NCI-H82 treated with DMSO at 0.1 percent for 48 hours (cell line): ENCODE measurements around the gene IFITM5.

ENCODE experiments used
- DNase-seq: peaks from one replicate; lab custom pipeline; 2025; ENCODE audit not compliant: unreplicated experiment; lab: John Stamatoyannopoulos, UW

Gene IFITM5

DNA sequence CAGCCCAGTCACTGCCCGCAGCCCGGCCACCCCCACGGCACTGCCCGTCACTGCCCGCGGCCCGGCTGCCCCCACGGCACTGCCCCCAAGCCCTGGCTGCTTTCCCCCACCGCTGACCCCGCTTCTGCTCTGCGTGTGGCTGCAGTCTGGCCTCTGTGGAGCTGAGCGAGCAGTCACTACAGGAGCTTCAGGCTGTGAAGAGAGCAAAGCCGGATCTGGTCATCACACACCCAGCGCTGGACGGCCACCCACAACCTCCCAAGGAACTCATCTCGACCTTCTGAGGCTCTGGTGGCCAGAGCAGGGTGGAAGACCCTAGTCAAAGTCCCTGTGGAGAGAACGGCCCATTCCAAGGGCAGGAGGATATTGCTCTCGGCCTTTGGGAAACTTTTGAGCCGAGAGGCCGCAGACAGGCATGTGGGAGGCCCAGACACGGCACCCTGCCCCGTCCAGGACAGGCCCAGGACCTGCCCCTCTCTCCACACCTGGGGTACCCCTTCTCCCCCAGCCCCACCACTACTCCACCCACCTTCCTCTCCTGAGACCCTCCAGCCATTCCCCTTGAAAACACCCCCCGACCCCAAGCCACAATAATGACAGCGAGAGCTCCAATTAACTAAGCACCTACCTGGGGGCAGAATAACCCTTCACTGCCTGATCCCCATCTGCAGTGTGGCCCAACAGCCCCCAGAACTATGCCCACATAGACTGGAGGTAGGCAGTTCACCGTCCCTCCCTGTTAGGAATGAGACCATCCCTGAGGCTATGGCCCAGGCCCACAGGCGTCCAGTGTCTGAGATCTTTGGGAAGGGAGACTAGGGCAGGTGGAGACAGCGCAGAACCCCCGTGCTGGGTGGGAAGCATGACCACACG, 14.1 kb downstream of the IFITM5 start:
- DNase-seq = no peak

DNA sequence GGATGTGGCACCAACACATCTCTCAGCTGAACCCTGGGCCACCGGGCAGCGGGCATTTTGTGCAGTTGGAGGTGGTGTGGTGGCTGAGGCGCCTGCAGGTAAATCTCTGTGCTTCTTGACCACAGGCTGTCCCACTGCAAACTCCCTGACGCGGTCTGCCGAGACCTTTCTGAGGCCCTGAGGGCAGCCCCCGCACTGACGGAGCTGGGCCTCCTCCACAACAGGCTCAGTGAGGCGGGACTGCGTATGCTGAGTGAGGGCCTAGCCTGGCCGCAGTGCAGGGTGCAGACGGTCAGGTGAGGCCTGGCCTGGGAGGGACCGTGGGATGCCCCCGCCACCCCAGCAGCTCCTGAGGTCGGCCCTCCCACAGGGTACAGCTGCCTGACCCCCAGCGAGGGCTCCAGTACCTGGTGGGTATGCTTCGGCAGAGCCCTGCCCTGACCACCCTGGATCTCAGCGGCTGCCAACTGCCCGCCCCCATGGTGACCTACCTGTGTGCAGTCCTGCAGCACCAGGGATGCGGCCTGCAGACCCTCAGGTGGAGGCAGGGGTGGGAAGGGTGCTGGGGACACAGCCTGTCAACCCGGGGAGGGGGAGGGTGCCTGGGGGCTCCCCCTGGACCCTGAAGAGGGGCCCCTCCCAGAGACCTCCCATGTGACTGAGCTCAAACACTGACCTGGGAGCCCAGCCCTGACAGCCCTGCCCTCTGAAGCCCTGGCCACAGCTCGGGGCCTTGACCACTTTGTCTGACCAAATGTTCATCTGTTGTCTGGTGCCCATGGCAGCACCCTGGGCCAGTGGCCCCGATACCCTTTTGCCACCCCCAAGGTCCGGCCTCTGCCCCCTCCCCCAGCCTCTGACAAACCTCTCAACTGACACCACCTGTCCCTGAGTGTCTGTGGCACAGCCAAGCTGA, 15.0 kb downstream of the IFITM5 start:
- DNase-seq = no peak

DNA sequence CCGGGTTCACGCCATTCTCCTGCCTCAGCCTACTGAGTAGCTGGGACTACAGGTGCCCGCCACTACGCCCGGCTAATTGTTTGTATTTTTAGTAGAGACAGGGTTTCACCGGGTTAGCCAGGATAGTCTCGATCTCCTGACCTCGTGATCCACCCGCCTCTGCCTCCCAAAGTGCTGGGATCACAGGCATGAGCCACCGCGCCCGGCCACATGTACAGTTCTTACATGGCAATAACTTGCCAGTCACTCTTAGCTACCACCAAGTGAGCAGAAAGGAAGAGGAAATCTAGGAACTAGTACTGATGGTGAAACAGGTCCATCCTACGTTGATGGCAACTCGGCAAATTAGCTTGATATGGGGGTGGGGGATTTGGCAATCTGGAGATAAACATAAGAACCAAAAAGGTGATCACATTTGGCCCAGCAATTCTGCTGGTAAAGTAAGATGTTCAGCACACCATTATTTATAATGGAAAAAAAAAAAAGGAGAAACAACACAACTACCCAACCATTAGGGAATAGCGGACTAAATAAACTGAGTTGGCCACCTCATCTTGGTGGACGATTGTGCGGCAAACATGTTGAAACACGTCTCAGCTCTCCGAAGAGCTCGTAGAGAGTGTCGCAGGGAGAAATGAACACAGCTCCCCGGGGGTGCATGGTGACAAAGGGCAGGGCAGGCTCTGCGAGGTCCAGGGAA, 15.8 kb downstream of the IFITM5 start:
- DNase-seq = no peak

DNA sequence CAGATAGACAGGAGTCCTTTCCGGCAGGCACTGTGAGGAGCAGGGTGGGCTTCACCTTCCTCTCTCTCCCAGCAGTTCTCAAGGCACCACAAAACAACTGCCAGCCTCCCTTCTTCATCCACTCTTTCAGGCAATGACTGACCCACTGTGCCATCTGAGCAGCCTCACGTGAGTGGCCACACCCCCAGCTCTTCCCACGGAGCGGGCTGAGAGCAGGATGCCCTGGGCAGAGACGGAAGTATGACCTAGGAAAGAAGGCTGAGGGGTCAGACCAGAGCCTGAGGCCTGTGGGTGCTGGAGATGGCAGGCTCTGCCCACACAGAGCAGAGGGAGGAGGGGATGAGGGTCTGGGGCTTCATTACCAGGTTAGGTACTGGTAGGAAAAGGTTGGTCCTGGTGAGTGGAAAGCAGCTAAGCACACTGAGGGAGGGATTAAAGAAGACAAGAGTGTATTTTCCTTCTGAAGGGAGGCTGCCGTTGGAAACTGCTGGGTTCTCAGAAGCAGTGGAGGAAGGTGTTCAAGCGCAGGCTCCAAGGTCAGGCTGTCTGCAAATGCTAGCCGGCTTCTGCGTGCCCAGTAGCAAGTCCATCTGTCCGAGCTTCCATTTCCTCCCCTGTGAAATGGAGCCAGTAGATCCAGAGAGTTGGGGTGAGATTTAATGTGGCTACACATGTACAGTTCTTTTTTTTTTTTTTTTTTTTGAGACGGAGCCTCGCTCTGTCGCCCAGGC, 16.5 kb downstream of the IFITM5 start:
- no peak for DNase-seq

DNA sequence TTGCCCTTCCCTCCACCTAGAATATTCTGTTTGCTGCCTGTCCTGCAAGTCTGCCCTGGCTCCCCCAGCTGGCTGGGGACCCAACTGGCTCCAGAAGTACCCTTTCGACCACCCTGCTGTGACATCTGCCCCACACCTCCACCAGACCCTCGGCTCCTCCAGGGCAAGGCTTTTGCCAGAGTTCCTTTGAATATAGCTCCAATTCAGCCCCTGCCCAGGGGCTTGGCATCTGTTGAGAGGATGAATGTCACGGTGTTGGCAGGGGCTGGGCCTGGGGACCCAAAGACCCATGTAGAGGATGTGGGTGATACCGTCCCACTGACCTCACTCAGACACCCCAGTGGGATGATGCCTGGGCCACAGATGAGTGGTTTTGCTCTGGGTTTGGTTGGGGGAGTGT, 17.2 kb downstream of the IFITM5 start:
- DNase-seq = no peak

- DNase-seq = no peak
These were observed 17.7 kb downstream of the IFITM5 start for GRCh38 chr11:281486-282161.

GRCh38 chr11:280706-281485, 18.4 kb downstream of the IFITM5 start:
- no peak for DNase-seq

GRCh38 chr11:279966-280705, 19.2 kb downstream of the IFITM5 start:
- no peak for DNase-seq

DNA sequence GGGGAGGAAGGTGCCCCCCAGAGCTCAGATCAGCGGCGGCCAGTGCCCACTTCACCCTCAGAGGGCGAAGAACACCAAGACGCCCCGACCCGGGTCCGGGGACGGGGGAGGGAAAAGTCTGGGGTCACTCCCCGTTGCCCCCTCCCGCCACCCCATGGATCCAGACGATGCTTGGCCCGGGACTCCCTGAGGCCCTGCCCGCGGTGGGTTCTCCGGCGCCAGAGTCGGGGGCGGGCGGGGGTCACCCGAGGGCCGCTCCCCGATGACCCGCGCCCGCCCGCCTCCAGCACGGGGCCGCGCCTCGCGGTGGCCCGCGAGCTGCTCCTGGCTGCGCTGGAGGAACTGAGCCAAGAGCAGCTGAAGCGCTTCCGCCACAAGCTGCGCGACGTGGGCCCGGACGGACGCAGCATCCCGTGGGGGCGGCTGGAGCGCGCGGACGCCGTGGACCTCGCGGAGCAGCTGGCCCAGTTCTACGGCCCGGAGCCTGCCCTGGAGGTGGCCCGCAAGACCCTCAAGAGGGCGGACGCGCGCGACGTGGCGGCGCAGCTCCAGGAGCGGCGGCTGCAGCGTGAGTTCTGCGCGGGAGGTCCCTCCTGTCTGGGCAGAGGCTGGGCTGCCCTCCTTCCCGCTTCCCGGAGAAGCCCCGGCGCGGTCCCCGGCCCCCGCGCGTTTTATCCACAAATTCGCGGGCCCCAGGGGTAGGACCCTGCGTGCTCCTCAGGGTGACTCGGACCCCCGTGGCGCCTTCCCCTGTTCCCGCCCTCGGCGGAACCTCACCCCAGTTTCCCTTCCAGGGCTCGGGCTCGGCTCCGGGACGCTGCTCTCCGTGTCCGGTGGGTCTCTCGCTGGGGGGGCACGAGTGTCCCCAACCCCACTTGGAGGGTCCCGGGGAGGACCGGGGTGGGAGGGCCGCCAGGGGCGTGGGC, 20.0 kb downstream of the IFITM5 start:
- DNase-seq = no peak

GRCh38 chr11:278001-278951, 21.1 kb downstream of the IFITM5 start, which contains the start of gene NLRP6:
TSS of gene NLRP6 (plus strand) at chr11:278407. CDS start at chr11:278570, 163 bp downstream.
- DNase-seq = no peak

DNA sequence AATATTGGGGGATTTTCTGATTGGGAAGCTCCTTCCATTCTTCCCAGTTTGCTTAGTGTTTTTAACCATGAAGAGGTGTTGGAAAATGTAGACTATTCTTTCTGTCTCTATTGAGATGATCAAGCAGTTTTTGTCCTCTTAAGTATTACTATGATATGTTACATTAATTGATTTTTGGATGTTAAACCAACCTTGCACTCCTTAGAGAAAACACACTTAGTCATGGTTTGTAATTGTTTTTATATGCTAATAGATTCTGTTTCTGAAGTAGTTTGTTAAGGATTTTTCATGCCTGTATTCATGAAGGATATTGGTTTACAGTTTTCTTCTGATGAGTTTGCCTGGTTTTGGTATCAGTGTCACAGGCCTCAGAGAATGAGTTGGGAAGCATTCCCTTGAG, 23.1 kb downstream of the IFITM5 start:
- DNase-seq = no peak

DNA sequence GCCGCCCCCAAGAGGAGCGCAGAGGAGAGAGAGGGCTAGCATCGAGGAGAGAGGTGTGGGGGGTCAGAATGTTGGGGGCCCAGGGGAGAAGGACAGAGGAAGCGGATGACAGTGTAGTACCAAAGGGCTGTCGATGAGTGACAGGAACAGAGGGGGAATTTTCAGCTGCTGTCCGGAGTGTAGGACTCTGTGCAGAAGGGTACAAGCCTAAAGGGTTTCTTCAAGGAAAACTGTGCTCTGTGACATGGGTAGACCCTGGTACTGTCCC, 26.5 kb downstream of the IFITM5 start:
- DNase-seq = no peak

- DNase-seq = no peak
These were observed 27.0 kb downstream of the IFITM5 start for GRCh38 chr11:272195-272930.

DNA sequence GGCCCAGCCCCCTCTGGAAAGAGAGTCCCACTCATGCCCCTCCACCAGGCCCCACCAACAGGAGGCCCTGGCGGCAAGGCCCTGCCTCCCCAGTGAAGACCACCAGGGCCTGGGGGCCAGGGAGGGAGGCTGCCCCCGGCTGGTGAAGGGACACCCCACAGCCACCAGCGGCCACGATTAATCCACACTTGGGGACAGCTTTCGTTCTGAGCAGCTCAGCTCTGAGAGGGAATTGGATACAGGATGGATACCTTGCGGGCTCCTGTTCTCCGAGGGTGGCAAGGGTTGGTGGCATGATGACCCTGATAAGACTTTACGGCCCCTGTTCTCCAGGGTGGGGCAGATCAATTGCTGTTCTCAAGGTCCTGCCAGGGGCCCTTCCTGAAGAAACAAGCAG, 28.0 kb downstream of the IFITM5 start:
- DNase-seq = no peak

GRCh38 chr11:270451-271318, 28.6 kb downstream of the IFITM5 start:
- no peak for DNase-seq
